ENCODE results near the gene GSDMA.
A peak's percentile ranks its signal among the peaks of the same experiment; 100 is the strongest.

Gene GSDMA

GRCh38 chr17:40023590-40024292 lies 60.9 kb downstream of the GSDMA start:
- no peak for DNase-seq

GRCh38 chr17:40024901-40025300 lies 62.1 kb downstream of the GSDMA start:
- DNase-seq: no peak

GRCh38 chr17:40025559-40025958 lies 62.8 kb downstream of the GSDMA start:
- no peak for DNase-seq

- DNase-seq: no peak
These were observed 63.4 kb downstream of the GSDMA start for GRCh38 chr17:40025991-40026815.

GRCh38 chr17:40026816-40027613 lies 64.2 kb downstream of the GSDMA start:
- peak; percentile 79 for DNase-seq
